Psoas muscle (tissue), 8 donors: ENCODE data around the gene KIN. TPM values are rescaled to one million over a fixed set of nuclear protein-coding genes. Genes with fewer than 3 reads are reported as not detected.

Source experiments
- ATAC-seq, 4 donors: fragments of 200-7000 bp; cut with Tn5 transposase; one replicate each; pipeline ENCODE4 v1.9.1; 2020; ENCODE audit warnings: moderate library complexity in 3 of 4, mild to moderate bottlenecking in 2 of 4
- DNase-seq, 2 donors: peaks; one replicate each; pipeline ENCODE4 v3.0.0-alpha.2; 2020
- H3K27ac ChIP-seq: fragments of 200-600 bp; one replicate; pipeline ENCODE4 v1.8.0; 2022
- H3K27me3 ChIP-seq, 3 donors: fragments of 200-600 bp in 1 of 3; one replicate each; pipeline versions ENCODE4 v1.6.1 to v1.8.0; 2013 to 2022; ENCODE audit warnings: low read length in 2 of 3, mild to moderate bottlenecking in 2 of 3, moderate library complexity in 1 of 3; ENCODE audit not compliant: insufficient read depth in 3 of 3
- H3K36me3 ChIP-seq, 2 donors: fragments of 200-600 bp in 1 of 2; one replicate each; pipeline versions ENCODE4 v1.6.1 to v1.8.0; 2013 to 2022; ENCODE audit warnings: low read depth in 1 of 2, mild to moderate bottlenecking in 1 of 2, moderate library complexity in 1 of 2; ENCODE audit not compliant: insufficient read depth in 1 of 2
- H3K4me1 ChIP-seq: fragments of 200-600 bp; one replicate; pipeline ENCODE4 v1.8.0; 2022
- H3K4me3 ChIP-seq: fragments of 200-600 bp; one replicate; pipeline ENCODE4 v1.8.0; 2022; ENCODE audit warnings: mild to moderate bottlenecking
- H3K9me3 ChIP-seq: fragments of 200-600 bp; one replicate; pipeline ENCODE4 v1.8.0; 2022
- CTCF ChIP-seq: fragments of 200-600 bp; IDR thresholded peaks from one replicate; pipeline ENCODE4 v1.8.0; 2022; ENCODE audit warnings: antibody characterized with exemption
- WGBS, 3 donors: extraction: QIAGEN DNeasy Blood & Tissue Kit; methylation state at CpG; one replicate each; pipeline versions ENCODE4 v1.1.6 to v1.1.7; 2013; 5-methylcytosine and 5-hydroxymethylcytosine counted together
- intact Hi-C, 2 donors: fragments of 100-400 bp; cut with DNase I; formaldehyde crosslinking; loops; one replicate each; pipeline versions ENCODE4 v1.11.0 to v1.14.2; 2022
- polyA plus RNA-seq, 3 donors: library from polyadenylated mRNA; stranded (reverse); fragments of 200-250 nt; gene quantifications; one replicate each; pipeline ENCODE4 v1.2.3, GENCODE V29; 2013
- total RNA-seq, 4 donors: library from RNA; stranded (reverse); fragmentation: NEBNext Ultra II Directional in 2 of 4; extraction: Animal tissue kit (Norgen Biotek cat#: 25700) in 2 of 4; gene quantifications; one replicate each; pipeline versions ENCODE4 v1.2.1 to v1.2.4, GENCODE V29; 2021 to 2023
- donor health status: healthy with polysubstance abuse.
- donor health status: DM: no; HTN: no; CAD: no; lungs with moderate emphysema.
- donor health status: Bipolar disorder and iron deficiency.
- donor health status: healthy.
- donor health status: DM: yes; HTN: yes; CAD: no.
- donor health status: DM: no; HTN: no; CAD: no.
- donor health status: DM: no; HTN: no; CAD: no.
- donor health status: DM: yes; HTN: yes; CAD: no.

The KIN gene
- total and polyA plus RNA-seq, 7 donors = 5.5 to 11.1 (median 7.1) TPM

GRCh38 chr10:7802606-7803005 lies 14.8 kb upstream of the KIN start:
- WGBS, 3 donors = 88 to 94% (median 94%) methylated on average over 4 of the region's 4 CpGs
- no peak for TF ChIP-seq CTCF
- no peak for ATAC-seq
- H3K27me3 ChIP-seq = no peaks in the 10 kb centered on the region
- intact Hi-C loops = loop anchor here in 1 of 2 donors (5.0 kb wide), 1 partner anchor 40 kb away; no protein-coding TSS in a partner anchor
- H3K36me3 ChIP-seq = peaks cover 22 to 99% of the 10 kb centered on the region in 2 donors
- no peak overlapping the region for H3K27ac ChIP-seq
- peaks cover 11% of the 10 kb centered on the region for H3K4me1 ChIP-seq
- H3K9me3 ChIP-seq = no peaks in the 10 kb centered on the region
- H3K4me3 ChIP-seq = no peak overlapping the region
- no peak for DNase-seq

- H3K9me3 ChIP-seq = no peaks in the 10 kb centered on the region
- WGBS, 3 donors = 32 to 44% (median 34%) methylated on average over 6 of the region's 6 CpGs
- no peak for TF ChIP-seq CTCF
- H3K36me3 ChIP-seq = peaks cover 11 to 58% of the 10 kb centered on the region in 2 donors
- H3K27ac ChIP-seq = peak overlapping the region; percentile 83
- no peak overlapping the region for H3K4me3 ChIP-seq
- peak; percentile 97 to 99 (median 98) for ATAC-seq
- peaks cover 55% of the 10 kb centered on the region for H3K4me1 ChIP-seq
- intact Hi-C loops = no loop called here
- no peaks in the 10 kb centered on the region for H3K27me3 ChIP-seq
- peak; percentile 66 to 83 for DNase-seq
These were observed 9.8 kb upstream of the KIN start for GRCh38 chr10:7797582-7797981.

GRCh38 chr10:7795605-7796004 lies 7.8 kb upstream of the KIN start:
- no peak for TF ChIP-seq CTCF
- H3K36me3 ChIP-seq = peaks cover 4 to 49% of the 10 kb centered on the region in 2 donors
- peaks cover 71% of the 10 kb centered on the region for H3K4me1 ChIP-seq
- no peaks in the 10 kb centered on the region for H3K27me3 ChIP-seq
- H3K27ac ChIP-seq = peak overlapping the region; percentile 83
- DNase-seq (no peak), ATAC-seq (peak in 1 of 4 donors; percentile 29)
- 66 to 67% (median 67%) methylated on average over 4 of the region's 4 CpGs for WGBS, 3 donors
- H3K9me3 ChIP-seq = no peaks in the 10 kb centered on the region
- intact Hi-C loops = no loop called here
- H3K4me3 ChIP-seq = no peak overlapping the region

- H3K4me1 ChIP-seq = peaks cover 83% of the 10 kb centered on the region
- WGBS, 3 donors = 69 to 78% (median 73%) methylated on average over 4 of the region's 4 CpGs
- no peak for ATAC-seq
- H3K36me3 ChIP-seq = peaks cover 4 to 37% of the 10 kb centered on the region in 2 donors
- DNase-seq = no peak
- intact Hi-C loops = loop anchor here in 1 of 2 donors (5.0 kb wide), 1 partner anchor 1382 kb away; no protein-coding TSS in a partner anchor
- no peaks in the 10 kb centered on the region for H3K27me3 ChIP-seq
- H3K4me3 ChIP-seq = peak overlapping the region; percentile 17
- peak overlapping the region; percentile 83 for H3K27ac ChIP-seq
- TF ChIP-seq CTCF = no peak
- no peaks in the 10 kb centered on the region for H3K9me3 ChIP-seq
These were observed 6.6 kb upstream of the KIN start for GRCh38 chr10:7794251-7795026.
